HG03045 (cell line): ENCODE measurements around the gene PAPPA2.
"Not testable (repeated sequence)": the region's sequence is repeated elsewhere in the genome, so short reads cannot be mapped to it uniquely, and the experiment has no call there.

Source experiments
- ATAC-seq: cut with Tn5 transposase; IDR thresholded peaks from one replicate; pipeline ENCODE4 v1.9.1; 2021; ENCODE audit warnings: mild to moderate bottlenecking, moderate library complexity; ENCODE audit not compliant: unreplicated experiment

The PAPPA2 gene

DNA sequence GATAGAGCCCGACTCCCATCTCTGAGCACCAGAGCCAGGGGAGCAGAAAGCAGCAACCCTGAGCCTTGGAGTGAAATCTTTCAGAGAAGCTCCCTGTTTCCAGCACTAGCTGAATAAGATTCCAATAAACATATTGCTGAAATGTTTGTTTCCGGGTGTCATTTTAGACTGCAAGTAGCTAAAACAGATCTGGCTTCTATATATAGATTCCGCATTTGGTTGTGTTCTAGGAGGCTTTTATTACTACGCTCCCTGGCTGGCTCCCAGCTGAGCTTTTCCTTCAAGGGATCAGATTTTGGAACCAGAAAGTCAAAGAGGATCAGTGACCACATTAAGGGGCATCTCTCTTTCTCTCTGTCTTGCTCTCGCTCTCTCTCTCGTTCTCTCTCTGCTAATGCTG lies 88.2 kb downstream of the PAPPA2 start:
- no peak for ATAC-seq

DNA sequence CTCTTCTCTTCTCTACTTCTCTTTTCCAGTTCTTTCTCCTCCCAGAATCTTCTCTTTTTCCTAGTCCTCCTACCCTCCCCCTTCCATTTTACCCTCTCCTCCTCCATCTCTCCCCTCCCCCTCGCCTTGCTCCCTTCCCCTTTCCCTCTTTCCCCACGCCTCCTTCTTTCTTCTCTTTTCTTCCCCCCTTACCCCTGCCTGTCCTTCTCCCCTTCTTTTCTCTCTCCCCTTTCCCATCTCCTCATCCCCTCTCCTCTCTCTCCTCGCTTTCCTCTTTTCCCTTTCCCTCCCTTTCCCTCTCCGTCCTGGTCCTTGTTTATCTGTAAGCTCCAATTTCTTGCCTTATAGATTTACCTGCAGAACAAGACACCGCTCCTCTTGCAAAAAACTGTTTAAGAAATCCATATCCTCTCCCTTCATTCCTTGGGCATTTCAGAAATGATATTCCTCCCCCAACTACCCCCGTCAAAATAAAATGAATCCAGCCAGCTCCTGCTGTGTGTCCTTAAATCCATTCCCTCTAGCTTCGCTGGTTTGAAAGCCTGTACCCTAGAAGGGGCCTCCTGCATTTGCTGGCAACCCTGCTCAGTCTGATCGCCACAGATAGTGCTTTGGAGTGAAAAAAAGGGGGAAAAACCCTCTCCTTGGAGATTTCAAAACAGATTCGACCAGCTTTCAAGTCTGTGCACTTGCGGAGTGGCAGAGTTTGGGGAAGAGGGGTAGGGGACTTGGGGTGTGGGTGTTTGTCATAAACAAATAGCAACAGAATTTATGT lies 89.4 kb downstream of the PAPPA2 start:
- ATAC-seq: no peak

DNA sequence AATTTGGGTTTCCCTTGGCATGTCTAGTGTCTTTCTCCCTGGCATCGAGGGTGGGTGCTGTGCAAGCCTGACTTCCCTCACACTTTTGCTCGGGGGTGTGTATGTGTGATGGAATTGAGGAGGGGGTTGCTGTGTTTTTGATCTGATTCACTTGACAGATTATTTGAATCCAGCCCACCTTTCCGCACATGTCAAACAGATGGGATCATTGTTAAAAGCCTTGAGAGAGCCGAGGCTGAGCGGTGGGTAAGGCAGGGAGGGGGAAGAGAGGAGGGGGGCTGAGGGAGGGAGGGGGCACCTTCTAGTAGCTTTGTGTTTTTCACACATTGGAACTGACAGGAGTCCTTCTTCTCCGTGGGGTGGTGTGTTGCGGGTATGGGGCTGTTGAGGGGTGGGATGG lies 90.0 kb downstream of the PAPPA2 start:
- ATAC-seq: no peak

DNA sequence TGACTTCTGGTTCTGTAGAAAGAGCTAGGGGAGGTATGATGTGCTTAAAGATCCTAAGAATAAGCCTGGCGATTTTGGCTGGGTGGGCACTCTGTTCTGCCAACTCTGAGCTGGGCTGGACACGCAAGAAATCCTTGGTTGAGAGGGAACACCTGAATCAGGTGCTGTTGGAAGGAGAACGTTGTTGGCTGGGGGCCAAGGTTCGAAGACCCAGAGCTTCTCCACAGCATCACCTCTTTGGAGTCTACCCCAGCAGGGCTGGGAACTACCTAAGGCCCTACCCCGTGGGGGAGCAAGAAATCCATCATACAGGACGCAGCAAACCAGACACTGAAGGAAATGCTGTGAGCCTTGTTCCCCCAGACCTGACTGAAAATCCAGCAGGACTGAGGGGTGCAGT lies 93.3 kb downstream of the PAPPA2 start:
- ATAC-seq: no peak

DNA sequence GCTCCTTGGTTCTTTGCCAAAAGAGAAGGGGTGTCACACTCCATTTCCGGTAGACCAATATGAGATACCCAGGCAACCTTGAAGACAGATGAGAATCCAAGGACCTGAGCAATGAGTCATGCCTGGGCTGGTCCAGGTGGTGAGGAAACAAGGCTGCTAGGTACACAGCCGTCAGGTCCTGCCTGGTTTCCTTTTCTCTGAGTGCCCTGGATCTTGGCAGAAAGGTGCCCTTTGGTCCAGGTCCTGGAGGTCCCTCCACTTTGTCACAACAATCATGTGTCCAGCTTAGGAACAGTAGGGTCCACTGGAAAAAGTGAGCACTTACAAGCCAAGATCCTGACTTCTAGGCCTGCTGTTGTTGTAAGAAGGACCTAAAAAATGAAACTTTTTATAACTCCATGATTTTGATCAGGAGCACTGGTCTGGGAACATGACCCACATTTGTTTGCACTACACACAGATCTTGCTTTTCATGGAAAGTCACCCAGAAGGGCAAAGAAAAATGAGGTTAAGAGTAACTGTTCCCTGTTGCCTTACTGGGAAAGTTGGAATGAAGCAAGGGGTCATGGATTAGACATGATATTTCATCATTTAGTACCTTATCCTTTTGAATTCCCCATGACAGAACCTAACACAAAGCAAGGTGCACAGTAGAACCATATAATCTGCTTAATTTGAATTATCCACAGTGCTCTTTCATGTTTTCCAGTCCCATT lies 94.7 kb downstream of the PAPPA2 start:
- ATAC-seq: no peak

- ATAC-seq: no peak
Observed at GRCh38 chr1:176558561-176558960, 95.6 kb downstream of the PAPPA2 start.

GRCh38 chr1:176559474-176559873 lies 96.5 kb downstream of the PAPPA2 start:
- ATAC-seq: no peak

- ATAC-seq: peak; percentile 68
Observed at GRCh38 chr1:176559878-176560277, 96.9 kb downstream of the PAPPA2 start.

GRCh38 chr1:176560681-176561080 lies 97.7 kb downstream of the PAPPA2 start:
- no peak for ATAC-seq

GRCh38 chr1:176561761-176562160 lies 98.8 kb downstream of the PAPPA2 start:
- ATAC-seq: not testable (repeated sequence)

GRCh38 chr1:176566004-176566975 lies 103.3 kb downstream of the PAPPA2 start:
- no peak for ATAC-seq

DNA sequence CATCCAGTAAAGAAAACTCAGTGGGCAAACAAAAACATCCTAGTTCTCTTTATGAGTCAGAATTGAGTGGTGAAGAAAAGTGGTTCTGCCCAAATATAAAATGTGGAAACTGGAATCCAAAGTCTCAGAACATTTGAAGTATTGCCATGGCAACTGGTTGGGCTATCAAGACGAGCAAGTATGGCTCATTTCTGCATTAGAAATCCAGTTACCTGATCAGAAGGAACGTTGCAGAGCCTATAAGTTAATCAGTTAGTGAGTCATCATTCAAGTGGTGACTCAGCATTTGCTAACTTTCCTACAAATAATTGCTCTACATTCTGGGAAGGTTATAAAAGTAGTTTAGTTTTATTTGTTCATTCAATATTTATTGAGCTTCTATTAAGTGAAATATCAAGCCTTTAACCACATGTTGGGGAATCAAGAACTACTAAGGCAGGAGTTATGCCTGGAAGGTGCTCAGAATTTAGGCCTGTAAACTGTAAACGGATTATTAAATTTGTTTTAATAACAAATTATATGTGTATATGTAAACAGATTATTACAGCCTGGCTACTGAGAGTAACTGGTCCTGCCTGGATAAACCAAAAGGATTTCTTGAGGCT lies 104.3 kb downstream of the PAPPA2 start:
- ATAC-seq: no peak

GRCh38 chr1:176568185-176568584 lies 105.2 kb downstream of the PAPPA2 start:
- no peak for ATAC-seq

DNA sequence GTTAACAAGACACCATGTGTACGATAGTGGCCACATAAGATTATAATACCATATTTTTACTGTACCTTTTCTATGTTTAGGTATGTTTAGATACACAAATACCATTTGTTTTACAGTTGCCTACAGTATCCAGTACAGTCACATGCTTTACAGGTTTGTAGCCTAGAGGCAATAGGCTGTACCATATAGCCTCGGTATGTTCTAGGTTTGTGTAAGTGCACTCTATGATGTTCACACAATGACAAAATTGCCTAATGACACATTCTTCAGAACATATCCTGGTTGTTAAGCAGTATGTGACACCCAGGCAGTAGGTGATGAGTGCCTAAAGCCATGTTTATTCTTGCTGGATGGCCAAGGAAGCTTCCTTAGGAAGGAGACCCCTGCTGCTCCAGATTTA lies 111.8 kb downstream of the PAPPA2 start:
- no peak for ATAC-seq

DNA sequence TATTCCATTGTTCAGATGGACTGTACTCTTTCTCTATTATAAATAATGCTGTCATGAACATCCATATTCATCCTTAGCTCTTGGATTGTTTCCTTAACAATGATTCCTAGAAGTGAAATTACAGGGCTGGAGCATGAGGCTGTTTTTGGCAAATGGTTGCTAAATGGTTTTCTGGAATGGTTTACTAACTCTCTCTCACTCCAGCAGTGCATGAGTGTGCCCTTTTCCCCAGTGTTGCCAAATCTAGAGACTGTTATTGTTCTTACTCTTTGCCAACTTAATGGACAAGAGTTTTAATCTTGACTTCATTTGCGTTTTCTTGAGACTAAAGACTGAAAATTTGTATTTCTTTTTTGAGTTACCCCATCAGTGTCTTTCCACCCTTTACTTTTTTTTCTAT lies 113.0 kb downstream of the PAPPA2 start:
- ATAC-seq: no peak

GRCh38 chr1:176576670-176577069 lies 113.7 kb downstream of the PAPPA2 start:
- ATAC-seq: no peak

DNA sequence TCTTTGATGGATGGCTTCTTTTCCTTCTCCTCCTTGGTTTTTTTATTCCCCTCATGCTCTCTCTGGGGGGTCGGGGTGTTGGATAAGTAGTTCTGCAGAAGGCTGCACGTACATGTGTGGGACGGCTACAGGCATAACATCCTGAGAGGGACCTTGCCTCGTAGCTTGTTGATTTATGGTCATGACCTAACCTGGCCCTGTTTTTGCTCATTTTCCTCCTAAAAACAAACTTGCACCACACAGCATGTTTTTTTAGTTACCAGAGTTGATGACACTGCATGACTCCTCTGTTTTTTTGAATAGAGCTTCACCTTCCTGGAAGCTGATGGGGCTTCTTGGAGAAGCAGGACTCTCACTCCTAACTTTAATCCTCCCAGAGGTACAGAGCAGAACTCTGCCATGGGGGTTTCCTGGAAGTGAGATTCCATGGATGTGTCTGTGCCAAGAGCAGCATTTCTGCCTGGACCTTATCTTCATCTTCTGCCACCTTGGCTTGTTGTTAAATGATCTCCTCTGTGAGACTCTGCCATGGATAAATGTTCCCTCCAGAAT lies 114.7 kb downstream of the PAPPA2 start:
- ATAC-seq: no peak

DNA sequence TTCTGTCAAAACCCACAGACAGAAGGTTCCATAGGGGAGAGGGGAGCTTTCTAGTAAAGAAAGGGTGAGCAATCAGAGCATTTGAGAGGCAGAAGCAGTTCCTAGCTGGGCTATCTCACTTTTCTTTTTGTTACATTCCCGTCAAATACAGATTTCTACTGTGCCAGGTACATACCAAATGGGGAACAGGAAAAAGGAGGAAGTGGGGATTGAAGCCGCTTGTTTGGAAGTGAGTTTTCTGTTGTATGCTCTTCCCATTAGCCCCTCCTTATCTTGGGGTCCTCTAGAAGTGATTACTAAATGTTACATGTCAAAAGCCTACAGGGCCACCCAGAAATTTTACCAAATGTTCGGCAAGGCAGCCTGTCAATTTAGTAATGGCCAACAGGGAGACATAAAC lies 116.1 kb downstream of the PAPPA2 start:
- ATAC-seq: no peak

GRCh38 chr1:176595217-176595616 lies 132.2 kb downstream of the PAPPA2 start:
- ATAC-seq: no peak

GRCh38 chr1:176601348-176601747 lies 138.4 kb downstream of the PAPPA2 start:
- no peak for ATAC-seq
